ENCODE results near the gene CALML3.

DNA sequence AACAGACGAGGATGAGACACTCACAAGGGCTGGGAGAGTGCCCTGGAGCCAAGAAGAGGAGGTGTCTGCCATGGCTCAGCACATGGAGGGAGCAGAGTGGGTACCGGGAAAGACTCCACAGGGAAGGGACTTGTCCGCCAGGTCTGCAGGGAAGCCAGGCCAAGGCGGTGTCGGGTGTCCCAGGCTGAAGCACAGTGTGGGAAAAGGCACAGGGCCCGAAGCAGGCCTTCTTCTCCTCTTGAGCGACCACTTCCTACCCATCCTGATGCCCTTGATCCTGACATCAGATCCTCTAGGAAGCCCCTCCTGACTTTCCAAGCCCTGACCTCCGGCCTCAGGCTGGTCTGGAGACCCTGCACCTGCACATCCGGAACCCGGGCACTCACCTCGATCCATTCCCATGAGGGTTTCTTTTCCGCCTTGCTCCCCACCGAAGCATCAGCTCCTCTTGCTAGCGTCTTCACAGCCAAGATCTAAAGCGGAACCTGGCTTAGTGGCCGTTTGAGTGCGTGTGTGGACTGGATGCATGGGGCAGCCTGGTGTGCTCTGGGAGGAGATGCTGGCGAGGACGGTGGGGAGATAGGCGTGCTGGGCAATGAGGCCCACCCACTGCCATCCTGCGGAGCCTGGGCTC lies 8.5 kb downstream of the CALML3 start:
- TF ChIP-seq, protein P1, sequence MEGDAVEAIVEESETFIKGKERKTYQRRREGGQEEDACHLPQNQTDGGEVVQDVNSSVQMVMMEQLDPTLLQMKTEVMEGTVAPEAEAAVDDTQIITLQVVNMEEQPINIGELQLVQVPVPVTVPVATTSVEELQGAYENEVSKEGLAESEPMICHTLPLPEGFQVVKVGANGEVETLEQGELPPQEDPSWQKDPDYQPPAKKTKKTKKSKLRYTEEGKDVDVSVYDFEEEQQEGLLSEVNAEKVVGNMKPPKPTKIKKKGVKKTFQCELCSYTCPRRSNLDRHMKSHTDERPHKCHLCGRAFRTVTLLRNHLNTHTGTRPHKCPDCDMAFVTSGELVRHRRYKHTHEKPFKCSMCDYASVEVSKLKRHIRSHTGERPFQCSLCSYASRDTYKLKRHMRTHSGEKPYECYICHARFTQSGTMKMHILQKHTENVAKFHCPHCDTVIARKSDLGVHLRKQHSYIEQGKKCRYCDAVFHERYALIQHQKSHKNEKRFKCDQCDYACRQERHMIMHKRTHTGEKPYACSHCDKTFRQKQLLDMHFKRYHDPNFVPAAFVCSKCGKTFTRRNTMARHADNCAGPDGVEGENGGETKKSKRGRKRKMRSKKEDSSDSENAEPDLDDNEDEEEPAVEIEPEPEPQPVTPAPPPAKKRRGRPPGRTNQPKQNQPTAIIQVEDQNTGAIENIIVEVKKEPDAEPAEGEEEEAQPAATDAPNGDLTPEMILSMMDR (conservative IDR thresholded peaks at IDR 0.05): no peak
- TF ChIP-seq EZH2 (IDR thresholded peaks at IDR 0.05; ENCODE audit: low read depth): no peak
